ENCODE measurements around the gene CFAP99. TPM values are rescaled to one million over a fixed set of nuclear protein-coding genes. Genes with fewer than 3 reads are reported as not detected.

CFAP99 gene
- total and polyA plus RNA-seq, 9 of the 15 experiments (the other 6 are each of a cell fraction or from before 2014, with no cell fraction given), result 0.07 to 0.18 (median 0.09) TPM; not detected in 6

GRCh38 chr4:2468456-2469191 is 49.9 kb downstream of the CFAP99 start, which contains the start of gene RNF4 (continued):
- TF ChIP-seq ZNF639 (CRISPR knock-in tag; conservative IDR thresholded peaks at IDR 0.05 in 1 of 2, IDR thresholded peaks at IDR 0.05 in 1 of 2), result peak in 1 of 2 experiments; percentile 62; a peak in 1 of 4 replicates
- no peak for TF ChIP-seq NFXL1 (CRISPR knock-in tag; IDR thresholded peaks at IDR 0.05)
- TF ChIP-seq SMARCA4 (IDR thresholded peaks at IDR 0.05), result no peak
- TF ChIP-seq ZNF766 (CRISPR knock-in tag; conservative IDR thresholded peaks at IDR 0.05), result no peak
- TF ChIP-seq MYC (IDR thresholded peaks at IDR 0.05; ENCODE audit: low read depth, low read length), result peak; percentile 43
- TF ChIP-seq MYC (CRISPR knock-in tag; IDR thresholded peaks at IDR 0.05; ENCODE audit: borderline replicate concordance, low read depth), result peak; percentile 45; the same call in 1 of the 2 replicates
- no peak for TF ChIP-seq CUX1 (CRISPR knock-in tag; IDR thresholded peaks at IDR 0.05)
- TF ChIP-seq LCOR (CRISPR knock-in tag; IDR thresholded peaks at IDR 0.05), result no peak
- no peak for TF ChIP-seq SLC30A9 (CRISPR knock-in tag; IDR thresholded peaks at IDR 0.05)
- TF ChIP-seq ZNF511 (CRISPR knock-in tag; IDR thresholded peaks at IDR 0.05), result peak; percentile 86; the same call in 1 of the 2 replicates
- TF ChIP-seq POLR2H (tag; IDR thresholded peaks at IDR 0.05; ENCODE audit: low read depth), result peak; percentile 69
- no peak for TF ChIP-seq ZNF79 (CRISPR knock-in tag; IDR thresholded peaks at IDR 0.05; ENCODE audit: low read depth)
- no peak for TF ChIP-seq ZNF707 (CRISPR knock-in tag; conservative IDR thresholded peaks at IDR 0.05)
- TF ChIP-seq KDM5B (IDR thresholded peaks at IDR 0.05; ENCODE audit: insufficient replicate concordance, low read depth, low read length), result no peak
- no peak for TF ChIP-seq TAL1 (IDR thresholded peaks at IDR 0.05)
- no peak for TF ChIP-seq CGGBP1 (CRISPR knock-in tag; IDR thresholded peaks at IDR 0.05)
- no peak for TF ChIP-seq ZNF253 (CRISPR knock-in tag; conservative IDR thresholded peaks at IDR 0.05)

Data from K562 (cell line).